Measurements from ENCODE around the gene ACVR1B.
"Not testable (repeated sequence)": the region's sequence is repeated elsewhere in the genome, so short reads cannot be mapped to it uniquely, and the experiment has no call there.

The ACVR1B gene

GRCh38 chr12:51971679-51972421 is 20.4 kb downstream of the ACVR1B start:
- peak; percentile 26 for DNase-seq (ENCODE audit: low spot score)

- DNase-seq (ENCODE audit: low spot score) = no peak
These were observed 20.9 kb downstream of the ACVR1B start for GRCh38 chr12:51972422-51972812.

GRCh38 chr12:51972849-51973273 is 21.4 kb downstream of the ACVR1B start:
- peak; percentile 59 for DNase-seq (ENCODE audit: low spot score)

GRCh38 chr12:51973560-51973959 is 22.1 kb downstream of the ACVR1B start:
- DNase-seq (ENCODE audit: low spot score) = no peak

GRCh38 chr12:51974646-51975045 is 23.1 kb downstream of the ACVR1B start:
- no peak for DNase-seq (ENCODE audit: low spot score)

- DNase-seq (ENCODE audit: low spot score) = no peak
These were observed 23.7 kb downstream of the ACVR1B start for GRCh38 chr12:51975196-51975595.

- no peak for DNase-seq (ENCODE audit: low spot score)
These were observed 25.1 kb downstream of the ACVR1B start for GRCh38 chr12:51976376-51977160.

- DNase-seq (ENCODE audit: low spot score) = no peak
These were observed 25.8 kb downstream of the ACVR1B start for GRCh38 chr12:51977320-51977753.

GRCh38 chr12:51979306-51979705 is 27.8 kb downstream of the ACVR1B start:
- not testable (repeated sequence) for DNase-seq (ENCODE audit: low spot score)

GRCh38 chr12:51980051-51980808 is 28.7 kb downstream of the ACVR1B start:
- peak; percentile 77 for DNase-seq (ENCODE audit: low spot score)

- DNase-seq (ENCODE audit: low spot score) = no peak
These were observed 29.3 kb downstream of the ACVR1B start for GRCh38 chr12:51980809-51981127.

- DNase-seq (ENCODE audit: low spot score) = no peak
These were observed 33.2 kb downstream of the ACVR1B start for GRCh38 chr12:51984657-51985056.

- DNase-seq (ENCODE audit: low spot score) = no peak
These were observed 33.8 kb downstream of the ACVR1B start for GRCh38 chr12:51985154-51985835.

GRCh38 chr12:51986834-51987233 is 35.3 kb downstream of the ACVR1B start:
- no peak for DNase-seq (ENCODE audit: low spot score)

- no peak for DNase-seq (ENCODE audit: low spot score)
These were observed 40.7 kb downstream of the ACVR1B start for GRCh38 chr12:51992246-51992645.

GRCh38 chr12:51994539-51994820 is 43.0 kb downstream of the ACVR1B start:
- DNase-seq (ENCODE audit: low spot score) = no peak

GRCh38 chr12:51994959-51995358 is 43.5 kb downstream of the ACVR1B start:
- DNase-seq (ENCODE audit: low spot score) = no peak

GRCh38 chr12:51997136-51997535 is 45.6 kb downstream of the ACVR1B start:
- no peak for DNase-seq (ENCODE audit: low spot score)

- DNase-seq (ENCODE audit: low spot score) = no peak
These were observed 51.6 kb downstream of the ACVR1B start for GRCh38 chr12:52003016-52003550.

GRCh38 chr12:52003591-52003990 is 52.1 kb downstream of the ACVR1B start:
- DNase-seq (ENCODE audit: low spot score) = no peak

- peak; percentile 11 for DNase-seq (ENCODE audit: low spot score)
These were observed 52.6 kb downstream of the ACVR1B start for GRCh38 chr12:52004042-52004648.

All from CD4-positive, alpha-beta T cell treated with Interleukin-2 at 100 ng/mL for 4 hours (primary cell).